HG03280 (cell line): ENCODE data around the gene EIF1B.

ENCODE experiments used
- ATAC-seq: cut with Tn5 transposase; IDR thresholded peaks from one replicate; pipeline ENCODE4 v1.9.1; 2021; ENCODE audit warnings: mild to moderate bottlenecking, moderate library complexity; ENCODE audit not compliant: unreplicated experiment

The EIF1B gene

GRCh38 chr3:40308725-40309417, 636 bp upstream of the EIF1B start:
- no peak for ATAC-seq

- peak; percentile 33 for ATAC-seq
Measured at GRCh38 chr3:40309925-40310695, 603 bp downstream of the EIF1B start.

GRCh38 chr3:40310705-40311104, 1.2 kb downstream of the EIF1B start:
- ATAC-seq, result no peak

- ATAC-seq, result no peak
Measured at GRCh38 chr3:40312661-40313226, 3.2 kb downstream of the EIF1B start.

GRCh38 chr3:40313975-40314860, 4.7 kb downstream of the EIF1B start:
- ATAC-seq, result no peak

- peak; percentile 77 for ATAC-seq
Measured at GRCh38 chr3:40317061-40317855, 7.8 kb downstream of the EIF1B start.

GRCh38 chr3:40321818-40322217, 12.3 kb downstream of the EIF1B start:
- no peak for ATAC-seq

GRCh38 chr3:40323946-40324345, 14.4 kb downstream of the EIF1B start:
- no peak for ATAC-seq

GRCh38 chr3:40324621-40325020, 15.1 kb downstream of the EIF1B start:
- ATAC-seq, result no peak

- ATAC-seq, result no peak
Measured at GRCh38 chr3:40325465-40325864, 16.0 kb downstream of the EIF1B start.

- no peak for ATAC-seq
Measured at GRCh38 chr3:40328374-40328773, 18.9 kb downstream of the EIF1B start.

GRCh38 chr3:40329071-40329470, 19.6 kb downstream of the EIF1B start:
- no peak for ATAC-seq

GRCh38 chr3:40332684-40333083, 23.2 kb downstream of the EIF1B start:
- no peak for ATAC-seq

GRCh38 chr3:40333416-40333815, 23.9 kb downstream of the EIF1B start:
- no peak for ATAC-seq

GRCh38 chr3:40333852-40334251, 24.3 kb downstream of the EIF1B start:
- no peak for ATAC-seq

GRCh38 chr3:40336101-40336500, 26.6 kb downstream of the EIF1B start:
- no peak for ATAC-seq

GRCh38 chr3:40336511-40337135, 27.1 kb downstream of the EIF1B start:
- ATAC-seq, result no peak

GRCh38 chr3:40337136-40338108, 27.9 kb downstream of the EIF1B start:
- ATAC-seq, result peak; percentile 67

- no peak for ATAC-seq
Measured at GRCh38 chr3:40339871-40340270, 30.4 kb downstream of the EIF1B start.
